ENCODE results near the gene IGF2. TPM values are rescaled to one million over a fixed set of nuclear protein-coding genes. Genes with fewer than 3 reads are reported as not detected.

IGF2 gene
- polyA plus RNA-seq, 1 experiment = 16.6 TPM

- POLR2A ChIA-PET = no interaction called here
- DNase-seq (ENCODE audit: low read depth, low spot score) = no peak
- no peaks in the 10 kb centered on the region for H3K27me3 ChIP-seq (ENCODE audit: control insufficient read depth, insufficient read depth, low read length)
- CTCF ChIA-PET = no interaction called here
- H3K4me3 ChIP-seq (ENCODE audit: low read depth, low read length) = no peak overlapping the region
- H3K27ac ChIP-seq (ENCODE audit: low read depth, low read length) = no peak overlapping the region
- TF ChIP-seq CTCF (IDR thresholded peaks at IDR 0.05; ENCODE audit: low read depth, low read length) = no peak
- peaks cover 50% of the 10 kb centered on the region for H3K9me3 ChIP-seq (ENCODE audit: control insufficient read depth, insufficient read depth, low read length)
Observed at GRCh38 chr11:2086239-2087040, 52.7 kb downstream of the IGF2 start.

GRCh38 chr11:2085251-2086066 lies 53.7 kb downstream of the IGF2 start:
- H3K9me3 ChIP-seq (ENCODE audit: control insufficient read depth, insufficient read depth, low read length) = peaks cover 50% of the 10 kb centered on the region
- CTCF ChIA-PET = no interaction called here
- no peaks in the 10 kb centered on the region for H3K27me3 ChIP-seq (ENCODE audit: control insufficient read depth, insufficient read depth, low read length)
- H3K27ac ChIP-seq (ENCODE audit: low read depth, low read length) = no peak overlapping the region
- H3K4me3 ChIP-seq (ENCODE audit: low read depth, low read length) = no peak overlapping the region
- no peak for DNase-seq (ENCODE audit: low read depth, low spot score)
- POLR2A ChIA-PET = no interaction called here
- TF ChIP-seq CTCF (IDR thresholded peaks at IDR 0.05; ENCODE audit: low read depth, low read length) = no peak

GRCh38 chr11:2084721-2085120 lies 54.5 kb downstream of the IGF2 start:
- no peak overlapping the region for H3K27ac ChIP-seq (ENCODE audit: low read depth, low read length)
- no peaks in the 10 kb centered on the region for H3K27me3 ChIP-seq (ENCODE audit: control insufficient read depth, insufficient read depth, low read length)
- no peak for DNase-seq (ENCODE audit: low read depth, low spot score)
- no peak for TF ChIP-seq CTCF (IDR thresholded peaks at IDR 0.05; ENCODE audit: low read depth, low read length)
- ChIA-PET CTCF (no interaction called here), POLR2A (no interaction called here)
- H3K4me3 ChIP-seq (ENCODE audit: low read depth, low read length) = no peak overlapping the region
- peaks cover 50% of the 10 kb centered on the region for H3K9me3 ChIP-seq (ENCODE audit: control insufficient read depth, insufficient read depth, low read length)

Small RNA genes within 50 kb of the gene (small RNA-seq; reads per million reads assigned to genes)
- not detected for gene MIR4686 (ENCODE audit: insufficient read length, low read depth)
- 19.6 reads per million, percentile 79 among the genes with 10 or more reads in this experiment for gene MIR483 (ENCODE audit: insufficient read length, low read depth)

Other genes with a start within 250 kb of the IGF2 start
- gene PRR33, start 247.5 kb downstream of the IGF2 start, polyA plus RNA-seq (2011; rRNA removed) = not detected in 2 replicates
- not detected in 2 replicates for gene TNNT3, start 219.7 kb downstream of the IGF2 start, polyA plus RNA-seq (2011; rRNA removed)
- gene MRPL23, start 192.1 kb downstream of the IGF2 start, polyA plus RNA-seq (2011; rRNA removed) = 63.3 and 78.3 TPM in 2 replicates
- gene H19, start 141.5 kb downstream of the IGF2 start, polyA plus RNA-seq (2011; rRNA removed) = 0.10 and 0.21 TPM in 2 replicates
- not detected in 2 replicates for gene INS, start 21.8 kb upstream of the IGF2 start, polyA plus RNA-seq (2011; rRNA removed)
- not detected in 2 replicates for gene TH, start 32.4 kb upstream of the IGF2 start, polyA plus RNA-seq (2011; rRNA removed)
- not detected in 2 replicates for gene ASCL2, start 131.2 kb upstream of the IGF2 start, polyA plus RNA-seq (2011; rRNA removed)
- not detected in 2 replicates for gene C11orf21, start 162.5 kb upstream of the IGF2 start, polyA plus RNA-seq (2011; rRNA removed)
- 0.10 and 0.14 TPM in 2 replicates for gene TSPAN32, start 162.6 kb upstream of the IGF2 start, polyA plus RNA-seq (2011; rRNA removed)
- 260 and 359 TPM in 2 replicates for gene CD81, start 237.9 kb upstream of the IGF2 start, polyA plus RNA-seq (2011; rRNA removed)

All from AG04450 (cell line).